ENCODE data around the gene CAVIN2. TPM values are rescaled to one million over a fixed set of nuclear protein-coding genes. Genes with fewer than 3 reads are reported as not detected.
"Not testable (repeated sequence)": the region's sequence is repeated elsewhere in the genome, so short reads cannot be mapped to it uniquely, and the experiment has no call there.

Gene CAVIN2
- total RNA-seq, 2 donors from 2014 or later: 24.8 to 27.1 TPM

DNA sequence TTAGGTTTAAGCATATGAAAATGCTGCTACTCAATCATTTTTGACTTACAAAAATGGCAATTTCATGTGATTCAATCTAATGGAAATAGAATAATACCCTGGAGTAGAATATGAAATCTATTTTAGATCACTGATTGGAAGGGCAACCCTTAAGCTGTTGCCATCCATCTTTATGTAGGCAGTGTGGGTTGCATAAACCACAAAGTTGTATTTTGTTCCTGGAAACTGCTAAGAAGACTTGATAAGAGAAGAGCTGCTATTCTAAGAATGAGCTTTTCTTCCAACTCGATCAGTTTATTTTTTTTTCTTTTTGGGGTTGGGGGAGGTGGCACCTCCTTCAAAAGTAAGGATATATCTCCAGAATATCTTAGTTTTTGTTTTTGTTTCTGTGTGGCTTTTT lies 60.2 kb downstream of the CAVIN2 start:
- Histone ChIP-seq H3K9me3 (no peaks in the 10 kb centered on the region), H3K4me3 (no peak overlapping the region), H3K27ac (no peak overlapping the region), H3K27me3 (replicated peaks; ENCODE audit: insufficient read depth) (no peaks in the 10 kb centered on the region), H3K4me1 (replicated peaks) (no peaks in the 10 kb centered on the region), H3K36me3 (no peaks in the 10 kb centered on the region)
- DNase-seq (ENCODE audit: low spot score): no peak
- TF ChIP-seq, protein P1, sequence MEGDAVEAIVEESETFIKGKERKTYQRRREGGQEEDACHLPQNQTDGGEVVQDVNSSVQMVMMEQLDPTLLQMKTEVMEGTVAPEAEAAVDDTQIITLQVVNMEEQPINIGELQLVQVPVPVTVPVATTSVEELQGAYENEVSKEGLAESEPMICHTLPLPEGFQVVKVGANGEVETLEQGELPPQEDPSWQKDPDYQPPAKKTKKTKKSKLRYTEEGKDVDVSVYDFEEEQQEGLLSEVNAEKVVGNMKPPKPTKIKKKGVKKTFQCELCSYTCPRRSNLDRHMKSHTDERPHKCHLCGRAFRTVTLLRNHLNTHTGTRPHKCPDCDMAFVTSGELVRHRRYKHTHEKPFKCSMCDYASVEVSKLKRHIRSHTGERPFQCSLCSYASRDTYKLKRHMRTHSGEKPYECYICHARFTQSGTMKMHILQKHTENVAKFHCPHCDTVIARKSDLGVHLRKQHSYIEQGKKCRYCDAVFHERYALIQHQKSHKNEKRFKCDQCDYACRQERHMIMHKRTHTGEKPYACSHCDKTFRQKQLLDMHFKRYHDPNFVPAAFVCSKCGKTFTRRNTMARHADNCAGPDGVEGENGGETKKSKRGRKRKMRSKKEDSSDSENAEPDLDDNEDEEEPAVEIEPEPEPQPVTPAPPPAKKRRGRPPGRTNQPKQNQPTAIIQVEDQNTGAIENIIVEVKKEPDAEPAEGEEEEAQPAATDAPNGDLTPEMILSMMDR (IDR thresholded peaks at IDR 0.05): no peak
- no peak for TF ChIP-seq POLR2AphosphoS5 (IDR thresholded peaks at IDR 0.05)
- TF ChIP-seq POLR2A (IDR thresholded peaks at IDR 0.05): no peak
- intact Hi-C loops (cut with DNase I): no loop called here
- WGBS: 71% methylated on average over 1 of the region's 1 CpG

DNA sequence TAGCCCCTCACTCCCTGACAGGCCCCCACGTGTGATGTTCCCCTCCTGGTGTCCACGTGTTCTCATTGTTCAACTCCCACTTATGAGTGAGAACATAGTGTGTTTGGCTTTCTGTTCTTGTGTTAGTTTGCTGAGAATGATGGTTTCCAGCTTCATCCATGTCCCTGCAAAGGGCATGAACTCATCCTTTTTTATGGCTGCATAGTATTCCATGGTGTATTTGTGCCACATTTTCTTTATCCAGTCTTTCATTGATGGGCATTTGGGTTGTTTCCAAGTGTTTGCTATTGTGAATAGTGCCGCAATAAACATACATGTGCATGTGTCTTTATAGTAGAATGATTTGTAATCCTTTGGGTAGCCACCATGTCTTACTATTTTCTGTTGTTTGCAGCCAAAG lies 61.2 kb downstream of the CAVIN2 start:
- H3K27me3 ChIP-seq (replicated peaks; ENCODE audit: insufficient read depth); H3K4me1 ChIP-seq (replicated peaks); DNase-seq (ENCODE audit: low spot score); H3K9me3 ChIP-seq; H3K27ac ChIP-seq; H3K36me3 ChIP-seq; H3K4me3 ChIP-seq; intact Hi-C loops (cut with DNase I): not testable (repeated sequence)
- WGBS: 93% methylated on average over 3 of the region's 3 CpGs

Other genes starting within 250 kb of the CAVIN2 start
- 10 to 100 TPM in 1 of 2 donors, 1 to 10 TPM in 1; 3.8 to 28.3 TPM for gene NABP1, start 169.0 kb downstream of the CAVIN2 start, total RNA-seq